ENCODE measurements around the gene ERG.

ERG gene

GRCh38 chr21:38434913-38435533 is 63.3 kb downstream of the ERG start:
- no peak for DNase-seq (ENCODE audit: low read depth)

- no peak for DNase-seq (ENCODE audit: low read depth)
Observed at GRCh38 chr21:38433471-38433870, 64.8 kb downstream of the ERG start.

GRCh38 chr21:38430401-38430984 is 67.8 kb downstream of the ERG start:
- DNase-seq (ENCODE audit: low read depth), result no peak

- no peak for DNase-seq (ENCODE audit: low read depth)
Observed at GRCh38 chr21:38429011-38429410, 69.3 kb downstream of the ERG start.

GRCh38 chr21:38428211-38428610 is 70.1 kb downstream of the ERG start:
- DNase-seq (ENCODE audit: low read depth), result no peak

GRCh38 chr21:38424305-38425019 is 73.8 kb downstream of the ERG start:
- DNase-seq (ENCODE audit: low read depth), result no peak

- no peak for DNase-seq (ENCODE audit: low read depth)
Observed at GRCh38 chr21:38422082-38422481, 76.2 kb downstream of the ERG start.

GRCh38 chr21:38420140-38420539 is 78.1 kb downstream of the ERG start:
- DNase-seq (ENCODE audit: low read depth), result no peak

- no peak for DNase-seq (ENCODE audit: low read depth)
Observed at GRCh38 chr21:38417726-38418125, 80.6 kb downstream of the ERG start.

GRCh38 chr21:38416791-38417190 is 81.5 kb downstream of the ERG start:
- no peak for DNase-seq (ENCODE audit: low read depth)

GRCh38 chr21:38413958-38414548 is 84.2 kb downstream of the ERG start:
- DNase-seq (ENCODE audit: low read depth), result no peak

GRCh38 chr21:38410466-38410865 is 87.8 kb downstream of the ERG start:
- DNase-seq (ENCODE audit: low read depth), result no peak

- DNase-seq (ENCODE audit: low read depth), result no peak
Observed at GRCh38 chr21:38409907-38410306, 88.4 kb downstream of the ERG start.

GRCh38 chr21:38404177-38404576 is 94.1 kb downstream of the ERG start:
- DNase-seq (ENCODE audit: low read depth), result no peak

- no peak for DNase-seq (ENCODE audit: low read depth)
Observed at GRCh38 chr21:38402795-38403194, 95.5 kb downstream of the ERG start.

- DNase-seq (ENCODE audit: low read depth), result no peak
Observed at GRCh38 chr21:38402291-38402690, 96.0 kb downstream of the ERG start.

- no peak for DNase-seq (ENCODE audit: low read depth)
Observed at GRCh38 chr21:38401191-38401926, 96.9 kb downstream of the ERG start.

GRCh38 chr21:38400195-38400919 is 97.9 kb downstream of the ERG start:
- no peak for DNase-seq (ENCODE audit: low read depth)

- no peak for DNase-seq (ENCODE audit: low read depth)
Observed at GRCh38 chr21:38399103-38399502, 99.2 kb downstream of the ERG start.

- no peak for DNase-seq (ENCODE audit: low read depth)
Observed at GRCh38 chr21:38396325-38396724, 102.0 kb downstream of the ERG start.

GRCh38 chr21:38395581-38395980 is 102.7 kb downstream of the ERG start:
- no peak for DNase-seq (ENCODE audit: low read depth)

- no peak for DNase-seq (ENCODE audit: low read depth)
Observed at GRCh38 chr21:38392661-38393060, 105.6 kb downstream of the ERG start.

Measured in non-pigmented ciliary epithelial cell (primary cell).